Thyroid gland (tissue), 4 donors: ENCODE data around the gene ADORA2B. TPM values are rescaled to one million over a fixed set of nuclear protein-coding genes. Genes with fewer than 3 reads are reported as not detected.
"Not testable (repeated sequence)": the region's sequence is repeated elsewhere in the genome, so short reads cannot be mapped to it uniquely, and the experiment has no call there.

ENCODE experiments used
- DNase-seq, 2 donors: peaks; one replicate each; pipeline ENCODE4 v3.0.0-alpha.2; 2019
- H3K27ac ChIP-seq, 3 donors: fragments of 200-600 bp; sonication (generic); 1 replicate in 2 of 3; 2 replicates in 1 of 3; pipeline ENCODE4 v1.5.1; 2016 to 2019; ENCODE audit warnings: mild to moderate bottlenecking in 1 of 3, moderate library complexity in 1 of 3
- H3K27me3 ChIP-seq: fragments of 200-600 bp; sonication (generic); one replicate; pipeline ENCODE4 v1.5.1; 2019
- H3K36me3 ChIP-seq, 2 donors: fragments of 200-600 bp; sonication (generic); one replicate each; pipeline ENCODE4 v1.5.1; 2016 to 2019
- H3K4me1 ChIP-seq, 2 donors: fragments of 200-600 bp; sonication (generic); one replicate each; pipeline ENCODE4 v1.5.1; 2017 to 2019
- H3K4me3 ChIP-seq, 3 donors: fragments of 200-600 bp; sonication (generic); replicated peaks in 1 of 3; 1 replicate in 2 of 3; 2 replicates in 1 of 3; pipeline ENCODE4 v1.5.1; 2016; ENCODE audit warnings: mild to moderate bottlenecking in 1 of 3
- H3K9me3 ChIP-seq: fragments of 200-600 bp; sonication (generic); one replicate; pipeline ENCODE4 v1.5.1; 2017
- POLR2A ChIP-seq, 2 donors: fragments of 450-650 bp; IDR thresholded peaks; one replicate each; pipeline ENCODE4 v1.6.1; 2017; ENCODE audit warnings: antibody characterized with exemption in 2 of 2, mild to moderate bottlenecking in 2 of 2, moderate library complexity in 1 of 2
- WGBS, 2 donors: methylation state at CpG; one replicate each; pipeline ENCODE4 v1.1.5; 2017; 5-methylcytosine and 5-hydroxymethylcytosine counted together
- intact Hi-C: fragments of 100-400 bp; cut with DNase I; formaldehyde crosslinking; loops from one replicate; pipeline ENCODE4 v1.15.1; 2023
- total RNA-seq, 4 donors: library from RNA; depleted of rRNA; stranded (reverse); fragments of >200 nt; gene quantifications; one replicate each; pipeline ENCODE4 v1.2.3, GENCODE V29; 2016
- TF ChIP-seq, protein P1 (sequence below), 6 experiments: fragments of 200-600 bp in 3 of 6; fragments of 450-650 bp in 3 of 6; sonication (generic) in 3 of 6; IDR thresholded peaks; one replicate each; pipeline ENCODE4 v1.5.1; 2016 to 2019; ENCODE audit warnings: antibody characterized with exemption in 6 of 6, mild to moderate bottlenecking in 2 of 6, inconsistent platforms in 1 of 6, moderate library complexity in 1 of 6

The ADORA2B gene
- total RNA-seq, 4 donors from 2014 or later = not detected

DNA sequence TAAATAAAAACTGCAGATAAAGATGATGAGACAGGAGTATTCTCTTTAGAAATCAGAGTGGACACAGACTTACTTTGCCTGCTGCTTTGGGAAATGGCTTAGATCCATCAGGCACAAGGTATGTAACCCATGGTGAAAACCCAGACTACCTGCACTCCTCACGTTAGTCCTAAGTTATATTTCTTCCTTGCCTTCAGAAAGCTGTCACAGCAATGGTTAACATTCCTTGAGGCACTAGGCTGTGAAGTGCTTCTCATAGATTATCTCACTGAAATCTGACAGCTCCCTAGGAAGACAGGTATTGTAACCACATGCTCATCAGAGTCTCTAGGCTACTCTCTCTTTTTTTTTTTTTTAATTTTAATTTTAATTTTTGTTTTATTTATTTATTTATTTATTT lies 33.7 kb downstream of the ADORA2B start:
- Histone ChIP-seq H3K27me3 (no peaks in the 10 kb centered on the region), H3K36me3 (peaks cover 20 to 22% of the 10 kb centered on the region in 2 donors), H3K4me1 (no peaks in the 10 kb centered on the region), H3K9me3 (no peaks in the 10 kb centered on the region), H3K4me3 (no peak overlapping the region), H3K27ac (no peak overlapping the region)
- 89 to 96% methylated on average over 1 of the region's 1 CpG for WGBS, 2 donors
- no peak for DNase-seq
- TF ChIP-seq, protein P1, sequence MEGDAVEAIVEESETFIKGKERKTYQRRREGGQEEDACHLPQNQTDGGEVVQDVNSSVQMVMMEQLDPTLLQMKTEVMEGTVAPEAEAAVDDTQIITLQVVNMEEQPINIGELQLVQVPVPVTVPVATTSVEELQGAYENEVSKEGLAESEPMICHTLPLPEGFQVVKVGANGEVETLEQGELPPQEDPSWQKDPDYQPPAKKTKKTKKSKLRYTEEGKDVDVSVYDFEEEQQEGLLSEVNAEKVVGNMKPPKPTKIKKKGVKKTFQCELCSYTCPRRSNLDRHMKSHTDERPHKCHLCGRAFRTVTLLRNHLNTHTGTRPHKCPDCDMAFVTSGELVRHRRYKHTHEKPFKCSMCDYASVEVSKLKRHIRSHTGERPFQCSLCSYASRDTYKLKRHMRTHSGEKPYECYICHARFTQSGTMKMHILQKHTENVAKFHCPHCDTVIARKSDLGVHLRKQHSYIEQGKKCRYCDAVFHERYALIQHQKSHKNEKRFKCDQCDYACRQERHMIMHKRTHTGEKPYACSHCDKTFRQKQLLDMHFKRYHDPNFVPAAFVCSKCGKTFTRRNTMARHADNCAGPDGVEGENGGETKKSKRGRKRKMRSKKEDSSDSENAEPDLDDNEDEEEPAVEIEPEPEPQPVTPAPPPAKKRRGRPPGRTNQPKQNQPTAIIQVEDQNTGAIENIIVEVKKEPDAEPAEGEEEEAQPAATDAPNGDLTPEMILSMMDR (IDR thresholded peaks at IDR 0.05) = no peak
- TF ChIP-seq POLR2A (IDR thresholded peaks at IDR 0.05) = no peak
- intact Hi-C loops = no loop called here

DNA sequence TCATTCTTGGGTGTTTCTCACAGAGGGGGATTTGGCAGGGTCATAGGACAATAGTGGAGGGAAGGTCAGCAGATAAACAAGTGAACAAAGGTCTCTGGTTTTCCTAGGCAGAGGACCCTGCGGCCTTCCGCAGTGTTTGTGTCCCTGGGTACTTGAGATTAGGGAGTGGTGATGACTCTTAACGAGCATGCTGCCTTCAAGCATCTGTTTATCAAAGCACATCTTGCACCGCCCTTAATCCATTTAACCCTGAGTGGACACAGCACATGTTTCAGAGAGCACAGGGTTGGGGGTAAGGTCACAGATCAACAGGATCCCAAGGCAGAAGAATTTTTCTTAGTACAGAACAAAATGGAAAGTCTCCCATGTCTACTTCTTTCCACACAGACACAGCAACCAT lies 34.1 kb downstream of the ADORA2B start:
- H3K27ac ChIP-seq, H3K4me1 ChIP-seq, H3K27me3 ChIP-seq, H3K9me3 ChIP-seq, intact Hi-C loops, DNase-seq, H3K4me3 ChIP-seq: not testable (repeated sequence)
- H3K36me3 ChIP-seq = peaks cover 20 to 22% of the 10 kb centered on the region in 2 donors
- WGBS, 2 donors = 58 to 86% methylated on average over 3 of the region's 4 CpGs

DNA sequence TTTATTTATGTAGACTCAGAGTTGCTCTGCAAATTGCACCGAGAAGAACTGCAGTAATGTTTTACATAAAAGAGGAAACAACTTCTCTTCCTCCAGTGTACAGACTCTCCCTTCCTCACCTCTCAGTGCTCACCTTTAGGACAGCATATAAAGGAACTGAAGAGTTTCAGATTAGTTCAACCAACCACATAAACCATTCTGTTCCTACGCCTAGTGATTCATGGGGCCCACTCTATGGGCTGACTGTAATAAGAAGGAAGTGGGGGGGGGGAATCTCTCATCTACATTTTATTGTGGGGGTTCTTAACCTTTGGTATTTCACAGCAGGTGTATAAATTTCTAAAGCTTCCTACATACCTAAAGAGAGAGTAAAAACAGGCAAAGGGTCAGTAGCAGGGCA lies 36.3 kb downstream of the ADORA2B start:
- intact Hi-C loops = no loop called here
- no peak for TF ChIP-seq POLR2A (IDR thresholded peaks at IDR 0.05)
- TF ChIP-seq, protein P1 (IDR thresholded peaks at IDR 0.05) = no peak
- Histone ChIP-seq H3K4me3 (no peak overlapping the region), H3K27me3 (no peaks in the 10 kb centered on the region), H3K9me3 (no peaks in the 10 kb centered on the region), H3K27ac (no peak overlapping the region), H3K4me1 (no peaks in the 10 kb centered on the region), H3K36me3 (peaks cover 33 to 35% of the 10 kb centered on the region in 2 donors)
- no peak for DNase-seq
- WGBS, 2 donors = 42 to 50% methylated on average over 2 of the region's 2 CpGs

DNA sequence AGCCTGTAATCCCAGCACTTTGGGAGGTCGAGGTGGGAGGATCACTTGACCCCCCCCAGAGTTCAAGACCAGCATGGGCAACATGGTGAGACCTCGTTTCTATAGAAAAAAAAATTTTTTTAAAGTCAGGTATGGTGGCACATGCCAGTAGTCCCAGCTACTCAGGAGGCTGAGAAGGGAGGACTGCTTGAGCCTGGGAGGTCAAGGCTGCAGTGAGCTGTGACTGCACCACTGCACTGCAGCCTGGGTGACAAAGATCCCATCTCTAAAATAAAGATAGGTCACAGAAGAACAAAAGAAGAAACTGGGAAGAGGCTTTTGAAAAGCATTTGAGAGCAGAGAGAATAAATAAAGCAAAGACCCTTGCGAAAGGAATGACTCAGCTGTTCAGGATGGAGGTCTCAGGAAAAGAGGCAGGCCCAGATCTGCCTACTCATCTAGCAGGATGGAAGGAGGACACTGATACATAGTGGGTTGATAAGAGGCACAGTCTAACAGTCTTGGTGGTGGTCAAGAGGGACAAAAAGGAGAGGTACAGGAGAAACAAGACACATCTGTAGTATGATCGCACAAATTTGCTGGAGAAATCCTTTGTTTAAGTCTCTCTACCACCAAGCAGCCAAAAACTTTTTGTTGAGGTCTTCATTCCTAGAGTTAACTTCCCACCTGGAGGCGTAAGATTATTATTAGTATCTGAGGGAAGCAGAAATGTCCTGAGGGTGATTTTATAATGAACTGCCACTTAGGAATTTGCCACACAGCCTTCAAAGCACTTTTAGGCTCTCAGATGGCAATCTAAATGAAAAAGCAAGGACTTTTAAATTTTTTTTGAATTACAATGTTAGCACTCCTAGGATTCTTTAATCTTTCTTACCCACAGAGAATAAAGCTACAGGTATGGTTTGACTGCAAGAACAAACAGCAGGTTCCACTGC lies 37.0 kb downstream of the ADORA2B start:
- intact Hi-C loops = no loop called here
- 91 to 92% methylated on average over 5 of the region's 5 CpGs for WGBS, 2 donors
- peaks cover 40% of the 10 kb centered on the region in 2 donors for H3K36me3 ChIP-seq

DNA sequence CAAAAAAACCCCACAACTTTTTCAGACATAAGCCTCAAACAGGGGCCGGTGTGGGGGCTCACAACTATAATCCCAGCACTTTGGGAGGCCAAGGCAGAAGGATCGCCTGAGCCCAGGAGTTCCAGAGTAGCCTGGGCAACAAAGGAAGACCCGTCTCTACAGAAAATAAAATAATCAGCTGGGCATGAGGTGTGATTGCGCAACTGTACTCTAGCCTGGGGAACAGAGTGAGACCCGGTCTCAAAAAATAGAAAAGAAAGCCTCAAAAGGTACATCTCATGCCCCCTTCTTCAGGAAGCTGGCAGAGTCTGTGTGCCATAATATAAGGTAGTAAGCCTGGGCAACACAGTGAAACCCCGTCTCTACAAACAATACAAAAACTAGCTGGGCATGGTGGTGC lies 51.4 kb downstream of the ADORA2B start:
- H3K36me3 ChIP-seq = no peaks in the 10 kb centered on the region
- H3K4me3 ChIP-seq = no peak overlapping the region
- H3K27ac ChIP-seq = no peak overlapping the region
- no peak for DNase-seq
- intact Hi-C loops = loop anchor here (10.0 kb wide), 1 partner anchor 172 kb away; no protein-coding TSS in a partner anchor
- H3K9me3 ChIP-seq = no peaks in the 10 kb centered on the region
- no peaks in the 10 kb centered on the region for H3K27me3 ChIP-seq
- peaks cover 10 to 12% of the 10 kb centered on the region in 2 donors for H3K4me1 ChIP-seq
- 79% methylated on average over 6 of the region's 6 CpGs for WGBS, 2 donors
- TF ChIP-seq, protein P1 (IDR thresholded peaks at IDR 0.05) = no peak
- TF ChIP-seq POLR2A (IDR thresholded peaks at IDR 0.05) = no peak

More for the DNA sequence above, 37.0 kb downstream of the ADORA2B start:
- H3K4me1 ChIP-seq = no peaks in the 10 kb centered on the region
- no peak overlapping the region for H3K27ac ChIP-seq
- no peak overlapping the region for H3K4me3 ChIP-seq
- H3K27me3 ChIP-seq = no peaks in the 10 kb centered on the region
- DNase-seq = no peak
- no peaks in the 10 kb centered on the region for H3K9me3 ChIP-seq
- TF ChIP-seq, protein P1 (IDR thresholded peaks at IDR 0.05) = no peak
- no peak for TF ChIP-seq POLR2A (IDR thresholded peaks at IDR 0.05)
